ENCODE results near the gene UIMC1. TPM values are rescaled to one million over a fixed set of nuclear protein-coding genes. Genes with fewer than 3 reads are reported as not detected.

The UIMC1 gene
- polyA plus RNA-seq, 1 of the 3 experiments (the other 2 are of a cell fraction) = 19.9 TPM

GRCh38 chr5:176995896-176996767, 10.4 kb downstream of the UIMC1 start:
- Histone ChIP-seq H3K9me2 (no peaks in the 10 kb centered on the region), H3K9ac (no peak overlapping the region), H3K27ac (ENCODE audit: low read depth in 2 of 2, low read length in 1 of 2) (no peak overlapping the region), H3K79me2 (ENCODE audit: insufficient read depth) (peaks cover 100% of the 10 kb centered on the region), H3F3A (replicated peaks; ENCODE audit: insufficient read depth) (peaks cover 17% of the 10 kb centered on the region), H3K9me3 (no peaks in the 10 kb centered on the region), H4K20me1 (ENCODE audit: insufficient read depth) (peaks cover 99% of the 10 kb centered on the region), H3K4me3 (ENCODE audit: low read depth in 2 of 2, low read length in 1 of 2) (no peak overlapping the region), H2AFZ (ENCODE audit: low read depth) (no peak overlapping the region), H3K36me3 (replicated peaks in 1 of 2; ENCODE audit: control insufficient read depth in 1 of 2, insufficient read depth in 2 of 2, low read length in 1 of 2) (peaks cover 0 to 5% of the 10 kb centered on the region in 2 experiments), H3K27me3 (ENCODE audit: insufficient read depth) (no peaks in the 10 kb centered on the region), H3K4me2 (no peak overlapping the region), H3K4me1 (ENCODE audit: control insufficient read depth in 1 of 2, insufficient read depth in 2 of 2, low read depth in 1 of 2, low read length in 1 of 2) (0 out of 4 replicates have a peak, but pooled peaks cover 0 to 5% of the 10 kb centered on the region in 2 experiments)
- 67% methylated on average over 4 of the region's 4 CpGs for WGBS (ENCODE audit: low lambda C conversion rate)
- TF ChIP-seq MXI1 (IDR thresholded peaks at IDR 0.05; ENCODE audit: low read depth, low read length) (no peak), GATA2 (CRISPR knock-in tag; IDR thresholded peaks at IDR 0.05) (no peak), MEF2A (IDR thresholded peaks at IDR 0.05; ENCODE audit: borderline replicate concordance, low read depth) (no peak)
- CTCF ChIA-PET = interaction anchor here (1.1 to 1.4 kb wide), 4 partner anchors 11 to 339 kb away, joined by 3 read pairs; partner anchors contain the start of gene UIMC1
- no peak for DNase-seq
- POLR2A ChIA-PET = no interaction called here

- peaks cover 17% of the 10 kb centered on the region for H3F3A ChIP-seq (replicated peaks; ENCODE audit: insufficient read depth)
- H3K9me2 ChIP-seq = no peaks in the 10 kb centered on the region
- no peaks in the 10 kb centered on the region for H3K9me3 ChIP-seq
- no peak overlapping the region for H3K9ac ChIP-seq
- DNase-seq = no peak
- H3K79me2 ChIP-seq (ENCODE audit: insufficient read depth) = peaks cover 100% of the 10 kb centered on the region
- H2AFZ ChIP-seq (ENCODE audit: low read depth) = no peak overlapping the region
- 0 out of 4 replicates have a peak, but pooled peaks cover 0 to 5% of the 10 kb centered on the region in 2 experiments for H3K4me1 ChIP-seq (ENCODE audit: control insufficient read depth in 1 of 2, insufficient read depth in 2 of 2, low read depth in 1 of 2, low read length in 1 of 2)
- H3K27ac ChIP-seq (ENCODE audit: low read depth in 2 of 2, low read length in 1 of 2) = no peak overlapping the region
- no peak overlapping the region for H3K4me2 ChIP-seq
- H3K27me3 ChIP-seq (ENCODE audit: insufficient read depth) = no peaks in the 10 kb centered on the region
- WGBS (ENCODE audit: low lambda C conversion rate) = 94% methylated on average over 2 of the region's 3 CpGs
- no peaks in the 10 kb centered on the region for H3K36me3 ChIP-seq (replicated peaks in 1 of 2; ENCODE audit: control insufficient read depth in 1 of 2, insufficient read depth in 2 of 2, low read length in 1 of 2)
- no peak overlapping the region for H3K4me3 ChIP-seq (ENCODE audit: low read depth in 2 of 2, low read length in 1 of 2)
- H4K20me1 ChIP-seq (ENCODE audit: insufficient read depth) = peaks cover 93% of the 10 kb centered on the region
- POLR2A ChIA-PET = no interaction called here
- CTCF ChIA-PET = interaction anchor here (1.0 to 1.2 kb wide), 2 partner anchors 182 to 334 kb away, joined by 3 to 4 read pairs; no protein-coding TSS in a partner anchor
- TF ChIP-seq MAX (IDR thresholded peaks at IDR 0.05; ENCODE audit: low read depth) (no peak), REST (IDR thresholded peaks at IDR 0.05; ENCODE audit: low read depth, low read length) (no peak), MEF2A (IDR thresholded peaks at IDR 0.05; ENCODE audit: borderline replicate concordance, low read depth) (no peak), GABPA (IDR thresholded peaks at IDR 0.05; ENCODE audit: low read depth) (no peak), FOSL2 (IDR thresholded peaks at IDR 0.05; ENCODE audit: borderline replicate concordance, low read depth) (no peak), FOXJ3 (CRISPR knock-in tag; IDR thresholded peaks at IDR 0.05) (no peak), RFX5 (IDR thresholded peaks at IDR 0.05; ENCODE audit: low read length) (no peak), NFIC (IDR thresholded peaks at IDR 0.05; ENCODE audit: borderline replicate concordance) (no peak), MXI1 (IDR thresholded peaks at IDR 0.05; ENCODE audit: low read depth, low read length) (no peak), RCOR1 (IDR thresholded peaks at IDR 0.05; ENCODE audit: low read length) (no peak), CTCF (IDR thresholded peaks at IDR 0.05) (no peak), ZBTB33 (IDR thresholded peaks at IDR 0.05; ENCODE audit: borderline replicate concordance, low read depth) (no peak), IRF3 (IDR thresholded peaks at IDR 0.05; ENCODE audit: low read depth, low read length) (no peak)
Measured at GRCh38 chr5:176995122-176995490, 11.5 kb downstream of the UIMC1 start.
